Measurements from ENCODE around the gene VMP1. TPM values are rescaled to one million over a fixed set of nuclear protein-coding genes. Genes with fewer than 3 reads are reported as not detected.

VMP1 gene
- total and polyA plus RNA-seq, 2 of the 13 experiments (the other 11 are each of a cell fraction or from before 2014, with no cell fraction given): 186 to 271 TPM

GRCh38 chr17:59832883-59833379 lies 125.5 kb downstream of the VMP1 start (continued):
- TF ChIP-seq FOXP4 (CRISPR knock-in tag; IDR thresholded peaks at IDR 0.05): peak; percentile 17; the same call in 1 of the 2 replicates

- peaks cover 41% of the 10 kb centered on the region for H3K4me1 ChIP-seq (ENCODE audit: insufficient read depth, low read length)
- ChIA-PET POLR2A (interaction anchor here (0.8 to 20.0 kb wide), 30 partner anchors 9 to 218 kb away, joined by 3 to 501 read pairs (median 6); partner anchors contain the start of genes CLTC, PTRH2, RPS6KB1 and TUBD1), CTCF (ENCODE audit: low intra/inter-chr PET ratio, low total read pairs) (interaction anchor here (4.0 kb wide), 1 partner anchor 84 kb away, joined by 24 read pairs; no protein-coding TSS in a partner anchor)
- H3K79me2 ChIP-seq (ENCODE audit: insufficient read depth, low read length): peaks cover 40% of the 10 kb centered on the region
- whole genome bisulfite sequencing (ENCODE audit: low lambda C conversion rate): 1% methylated on average over 8 of the region's 8 CpGs
- FAIRE-seq (peak; percentile 94), ATAC-seq (peak; percentile 86), DNase-seq (ENCODE audit: low spot score) (peak; percentile 100)
- H4K20me1 ChIP-seq (ENCODE audit: insufficient read depth, low read length): peaks cover 31% of the 10 kb centered on the region
- peak overlapping the region; percentile 100 for H3K9ac ChIP-seq (ENCODE audit: insufficient read depth, low read depth, low read length)
- H3K36me3 ChIP-seq (replicated peaks in 1 of 2; ENCODE audit: control insufficient read depth in 1 of 2, insufficient read depth in 2 of 2, low read length in 2 of 2): peaks cover 4 to 23% of the 10 kb centered on the region in 2 experiments; a peak in 3 of 5 replicates
- H3K27ac ChIP-seq (ENCODE audit: extremely low read length, insufficient read depth, low read length): peak overlapping the region; percentile 99
- H3K9me3 ChIP-seq (ENCODE audit: low read length): no peaks in the 10 kb centered on the region
- no peak overlapping the region for H2AFZ ChIP-seq (ENCODE audit: low read length)
- in situ Hi-C loops (cut with HindIII; ENCODE audit: extremely low pct_ligation_motif_present, low pct_unique_long_range_greater_than_20kb) (loop anchor here (5.0 kb wide), 2 partner anchors 50 to 80 kb away; no protein-coding TSS in a partner anchor), intact Hi-C loops (cut with micrococcal nuclease; ENCODE audit: unreplicated experiment) (loop anchor here (1.0 kb wide), 2 partner anchors 51 to 83 kb away; no protein-coding TSS in a partner anchor)
- peak overlapping the region; percentile 81 for H3K4me2 ChIP-seq (ENCODE audit: low read depth, low read length)
- no TSS peak for BruUV-seq (replicated peaks)
- H3K27me3 ChIP-seq (ENCODE audit: control insufficient read depth in 1 of 2, insufficient read depth in 2 of 2, low read length in 2 of 2): peaks cover 0 to 5% of the 10 kb centered on the region in 2 experiments; a peak in 1 of 5 replicates
- peak overlapping the region; percentile 79 to 94 (median 80) for H3K4me3 ChIP-seq (replicated peaks in 1 of 3; ENCODE audit: insufficient read depth in 1 of 3, low read depth in 2 of 3, low read length in 3 of 3)
- no peak for TF ChIP-seq PRPF4 (IDR thresholded peaks at IDR 0.05; ENCODE audit: low read depth, low read length, poor library complexity, severe bottlenecking)
- peak; percentile 92 for TF ChIP-seq ATF1 (CRISPR knock-in tag; IDR thresholded peaks at IDR 0.05)
- no peak for TF ChIP-seq AGO2 (optimal IDR thresholded peaks at IDR 0.05; ENCODE audit: low read depth, low read length)
- no peak for TF ChIP-seq KLF13 (CRISPR knock-in tag; IDR thresholded peaks at IDR 0.05)
- no peak for TF ChIP-seq KDM5B (CRISPR knock-in tag; IDR thresholded peaks at IDR 0.05; ENCODE audit: borderline replicate concordance)
- TF ChIP-seq NFAT5 (CRISPR knock-in tag; IDR thresholded peaks at IDR 0.05): no peak
- no peak for TF ChIP-seq ZNF776 (CRISPR knock-in tag; IDR thresholded peaks at IDR 0.05)
- TF ChIP-seq MAFG (CRISPR knock-in tag; IDR thresholded peaks at IDR 0.05): no peak
- TF ChIP-seq HOXA3 (CRISPR knock-in tag; IDR thresholded peaks at IDR 0.05): peak; percentile 23; the same call in 1 of the 2 replicates
- TF ChIP-seq JUN (CRISPR knock-in tag; IDR thresholded peaks at IDR 0.05): peak; percentile 91
Observed at GRCh38 chr17:59837308-59838051, 130.0 kb downstream of the VMP1 start.
